Gastrocnemius medialis (tissue), 4 donors: ENCODE results near the gene TBCD. TPM values are rescaled to one million over a fixed set of nuclear protein-coding genes. Genes with fewer than 3 reads are reported as not detected.
"Not testable (repeated sequence)": the region's sequence is repeated elsewhere in the genome, so short reads cannot be mapped to it uniquely, and the experiment has no call there.

ENCODE experiments used
- ATAC-seq, 2 donors: fragments of 150-250 bp; one replicate each; pipeline ENCODE4 v1.9.1; 2016
- DNase-seq, 2 donors: peaks; one replicate each; pipeline ENCODE4 v3.0.0-alpha.2; 2019
- H3K27ac ChIP-seq, 4 donors: fragments of 200-600 bp; sonication (generic); 1 replicate in 1 of 4; 2 replicates in 3 of 4; pipeline ENCODE4 v1.5.1; 2016 to 2018; ENCODE audit warnings: mild to moderate bottlenecking in 2 of 4, moderate library complexity in 1 of 4
- H3K27me3 ChIP-seq, 3 donors: fragments of 200-600 bp; sonication (generic) in 2 of 3; 1 replicate in 1 of 3; 2 replicates in 2 of 3; pipeline versions ENCODE4 v1.5.1 to v1.6.0; 2016 to 2019; ENCODE audit warnings: mild to moderate bottlenecking in 1 of 3, moderate library complexity in 1 of 3
- H3K36me3 ChIP-seq, 2 donors: fragments of 200-600 bp; sonication (generic) in 1 of 2; one replicate each; pipeline ENCODE4 v1.5.1; 2017 to 2018
- H3K4me1 ChIP-seq, 2 donors: fragments of 200-600 bp; sonication (generic) in 1 of 2; one replicate each; pipeline ENCODE4 v1.5.1; 2016 to 2017; ENCODE audit warnings: mild to moderate bottlenecking in 2 of 2
- H3K4me3 ChIP-seq, 4 donors: fragments of 200-600 bp; sonication (generic) in 3 of 4; 1 replicate in 1 of 4; 2 replicates in 3 of 4; pipeline ENCODE4 v1.5.1; 2016 to 2019; ENCODE audit warnings: mild to moderate bottlenecking in 2 of 4
- H3K9me3 ChIP-seq, 3 donors: fragments of 200-600 bp; sonication (generic) in 2 of 3; 1 replicate in 1 of 3; 2 replicates in 2 of 3; pipeline ENCODE4 v1.5.1; 2016 to 2019
- POLR2A ChIP-seq, 2 donors: fragments of 450-650 bp; IDR thresholded peaks; one replicate each; pipeline ENCODE4 v1.6.1; 2017; ENCODE audit warnings: antibody characterized with exemption in 2 of 2, mild to moderate bottlenecking in 2 of 2, moderate library complexity in 2 of 2
- in situ Hi-C, 4 donors: fragments of 200-750 bp; cut with MboI; loops; one replicate each; pipeline versions ENCODE4 v1.15.0 to v1.8.0; 2017; ENCODE audit warnings: low sequenced_read_pairs in 4 of 4
- intact Hi-C: fragments of 100-400 bp; cut with DNase I; formaldehyde crosslinking; loops from one replicate; pipeline ENCODE4 v1.15.1; 2023; ENCODE audit warnings: low total_unique reads
- total RNA-seq, 4 donors: library from RNA; depleted of rRNA; stranded (reverse); fragments of >200 nt; gene quantifications; one replicate each; pipeline versions ENCODE4 v1.1.0 to v1.2.3, GENCODE V29; 2016
- TF ChIP-seq, protein P1 (sequence below), 5 experiments: fragments of 450-650 bp in 3 of 5; fragments of 200-600 bp in 2 of 5; sonication (generic) in 2 of 5; IDR thresholded peaks in 4 of 5; conservative IDR thresholded peaks in 1 of 5; 1 replicate in 4 of 5; 2 replicates in 1 of 5; pipeline ENCODE4 v1.5.1; 2016 to 2019; ENCODE audit warnings: antibody characterized with exemption in 5 of 5, mild to moderate bottlenecking in 3 of 5, moderate library complexity in 3 of 5

Gene TBCD
- total RNA-seq, 4 donors from 2014 or later, result 18.0 to 50.4 (median 33.3) TPM

GRCh38 chr17:82949984-82950383 is 198.1 kb downstream of the TBCD start:
- Histone ChIP-seq H3K4me1 (no peaks in the 10 kb centered on the region), H3K4me3 (no peak overlapping the region), H3K9me3 (peaks cover 0 to 5% (median 0%) of the 10 kb centered on the region in 3 donors), H3K27ac (no peak overlapping the region), H3K36me3 (peaks cover 0 to 5% of the 10 kb centered on the region in 2 donors), H3K27me3 (no peaks in the 10 kb centered on the region)
- intact Hi-C loops, result no loop called here
- no peak for DNase-seq
- no peak for ATAC-seq
- TF ChIP-seq, protein P1, sequence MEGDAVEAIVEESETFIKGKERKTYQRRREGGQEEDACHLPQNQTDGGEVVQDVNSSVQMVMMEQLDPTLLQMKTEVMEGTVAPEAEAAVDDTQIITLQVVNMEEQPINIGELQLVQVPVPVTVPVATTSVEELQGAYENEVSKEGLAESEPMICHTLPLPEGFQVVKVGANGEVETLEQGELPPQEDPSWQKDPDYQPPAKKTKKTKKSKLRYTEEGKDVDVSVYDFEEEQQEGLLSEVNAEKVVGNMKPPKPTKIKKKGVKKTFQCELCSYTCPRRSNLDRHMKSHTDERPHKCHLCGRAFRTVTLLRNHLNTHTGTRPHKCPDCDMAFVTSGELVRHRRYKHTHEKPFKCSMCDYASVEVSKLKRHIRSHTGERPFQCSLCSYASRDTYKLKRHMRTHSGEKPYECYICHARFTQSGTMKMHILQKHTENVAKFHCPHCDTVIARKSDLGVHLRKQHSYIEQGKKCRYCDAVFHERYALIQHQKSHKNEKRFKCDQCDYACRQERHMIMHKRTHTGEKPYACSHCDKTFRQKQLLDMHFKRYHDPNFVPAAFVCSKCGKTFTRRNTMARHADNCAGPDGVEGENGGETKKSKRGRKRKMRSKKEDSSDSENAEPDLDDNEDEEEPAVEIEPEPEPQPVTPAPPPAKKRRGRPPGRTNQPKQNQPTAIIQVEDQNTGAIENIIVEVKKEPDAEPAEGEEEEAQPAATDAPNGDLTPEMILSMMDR (IDR thresholded peaks at IDR 0.05 in 4 of 5, conservative IDR thresholded peaks at IDR 0.05 in 1 of 5), result no peak
- no peak for TF ChIP-seq POLR2A (IDR thresholded peaks at IDR 0.05)
- in situ Hi-C loops, result no loop called here

DNA sequence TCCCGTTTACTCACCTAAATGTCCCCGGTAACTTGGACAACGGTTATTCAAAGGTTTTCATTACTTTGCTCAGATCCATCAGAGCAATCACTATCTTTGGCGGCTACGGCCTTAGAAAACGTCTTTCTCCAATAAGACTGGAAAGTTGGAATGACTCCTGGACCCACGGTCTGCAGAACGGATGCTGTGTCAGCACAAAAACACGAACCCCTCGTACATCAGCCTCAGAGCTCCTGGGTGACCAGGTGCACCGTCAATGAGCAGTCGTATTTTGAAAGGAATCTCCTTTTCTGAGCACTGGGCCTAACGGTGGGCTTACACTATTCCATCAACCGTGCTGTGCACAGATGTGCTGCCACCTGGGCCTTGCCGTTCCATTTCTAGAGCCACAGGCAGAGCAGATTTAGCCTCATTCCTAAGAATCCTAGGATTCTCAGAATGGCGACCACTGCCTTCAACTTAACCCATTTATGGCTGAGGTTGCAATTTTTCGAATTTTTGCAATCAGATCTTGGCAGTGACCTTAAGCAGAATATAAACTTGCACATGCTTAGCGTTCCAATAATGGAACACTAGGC is 198.7 kb downstream of the TBCD start:
- Histone ChIP-seq H3K9me3 (no peaks in the 10 kb centered on the region), H3K27me3 (no peaks in the 10 kb centered on the region), H3K4me3 (no peak overlapping the region), H3K27ac (no peak overlapping the region), H3K36me3 (no peaks in the 10 kb centered on the region), H3K4me1 (no peaks in the 10 kb centered on the region)
- TF ChIP-seq, protein P1 (IDR thresholded peaks at IDR 0.05 in 4 of 5, conservative IDR thresholded peaks at IDR 0.05 in 1 of 5), result no peak
- TF ChIP-seq POLR2A (IDR thresholded peaks at IDR 0.05), result no peak
- DNase-seq (no peak), ATAC-seq (no peak)
- in situ Hi-C loops (no loop called here), intact Hi-C loops (no loop called here)

DNA sequence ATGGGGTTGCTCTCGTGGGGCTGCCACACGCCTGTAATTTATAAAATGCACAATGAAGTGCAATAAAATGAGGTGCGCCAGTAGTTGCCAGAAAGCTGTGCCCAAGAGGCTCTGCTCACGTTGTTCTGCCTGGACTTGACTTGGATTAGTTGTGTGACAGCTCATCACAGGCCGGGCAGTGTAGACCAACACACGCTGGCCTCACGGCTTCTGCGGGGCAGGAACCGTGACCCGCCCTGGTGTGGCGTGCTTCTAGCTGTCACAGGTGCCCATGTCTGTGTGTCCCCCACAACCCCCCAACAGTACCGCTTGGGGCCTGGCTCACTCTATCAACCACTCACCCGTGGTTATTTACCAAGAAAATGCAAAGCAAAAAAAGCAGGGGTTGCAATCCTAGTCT is 200.2 kb downstream of the TBCD start:
- intact Hi-C loops (no loop called here), in situ Hi-C loops (no loop called here)
- DNase-seq (no peak), ATAC-seq (no peak)
- TF ChIP-seq, protein P1 (IDR thresholded peaks at IDR 0.05 in 4 of 5, conservative IDR thresholded peaks at IDR 0.05 in 1 of 5), result no peak
- no peak for TF ChIP-seq POLR2A (IDR thresholded peaks at IDR 0.05)
- Histone ChIP-seq H3K27me3 (no peaks in the 10 kb centered on the region), H3K36me3 (no peaks in the 10 kb centered on the region), H3K9me3 (no peaks in the 10 kb centered on the region), H3K4me3 (no peak overlapping the region), H3K27ac (no peak overlapping the region), H3K4me1 (no peaks in the 10 kb centered on the region)

GRCh38 chr17:82955106-82955505 is 203.2 kb downstream of the TBCD start:
- intact Hi-C loops, H3K9me3 ChIP-seq, H3K36me3 ChIP-seq, in situ Hi-C loops, H3K27me3 ChIP-seq, DNase-seq, H3K4me1 ChIP-seq, ATAC-seq, H3K4me3 ChIP-seq, H3K27ac ChIP-seq: not testable (repeated sequence)

GRCh38 chr17:82955627-82956026 is 203.8 kb downstream of the TBCD start:
- H3K36me3 ChIP-seq, H3K4me3 ChIP-seq, H3K9me3 ChIP-seq, DNase-seq, intact Hi-C loops, H3K4me1 ChIP-seq, in situ Hi-C loops, H3K27me3 ChIP-seq, ATAC-seq, H3K27ac ChIP-seq: not testable (repeated sequence)

- DNase-seq (no peak), ATAC-seq (no peak)
- Histone ChIP-seq H3K36me3 (no peaks in the 10 kb centered on the region), H3K27me3 (no peaks in the 10 kb centered on the region), H3K27ac (no peak overlapping the region), H3K9me3 (no peaks in the 10 kb centered on the region), H3K4me1 (no peaks in the 10 kb centered on the region), H3K4me3 (no peak overlapping the region)
- TF ChIP-seq, protein P1 (IDR thresholded peaks at IDR 0.05 in 4 of 5, conservative IDR thresholded peaks at IDR 0.05 in 1 of 5), result no peak
- TF ChIP-seq POLR2A (IDR thresholded peaks at IDR 0.05), result no peak
- in situ Hi-C loops, result no loop called here
- intact Hi-C loops, result no loop called here
Observed at GRCh38 chr17:82956146-82956725, 204.4 kb downstream of the TBCD start.
